AG10803 (cell line): ENCODE data around the gene STX12.

Experiments
- DNase-seq: peaks from one replicate; pipeline ENCODE4 v3.0.0; 2010; ENCODE audit warnings: low read depth
- H3K4me3 ChIP-seq: 2 replicates; pipeline ENCODE4 v1.5.1; 2011; ENCODE audit warnings: mild to moderate bottlenecking, low read length, control low read depth
- CTCF ChIP-seq: conservative IDR thresholded peaks from 2 replicates; pipeline ENCODE4 v1.5.1; 2011; ENCODE audit warnings: mild to moderate bottlenecking, low read length, control low read depth, inconsistent platforms

Gene STX12

GRCh38 chr1:27760426-27760825 is 12.6 kb upstream of the STX12 start:
- peak; percentile 11 for DNase-seq
- TF ChIP-seq CTCF = peak; percentile 20; the same call in 1 of the 2 replicates
- no peak overlapping the region for H3K4me3 ChIP-seq

- no peak for TF ChIP-seq CTCF
- no peak overlapping the region for H3K4me3 ChIP-seq
- DNase-seq = no peak
Measured at GRCh38 chr1:27762033-27762432, 11.0 kb upstream of the STX12 start.

GRCh38 chr1:27763358-27763757 is 9.7 kb upstream of the STX12 start:
- TF ChIP-seq CTCF = no peak
- no peak for DNase-seq

GRCh38 chr1:27770293-27770830 is 2.7 kb upstream of the STX12 start:
- no peak for TF ChIP-seq CTCF
- H3K4me3 ChIP-seq = no peak overlapping the region
- DNase-seq = no peak

More at GRCh38 chr1:27763358-27763757, 9.7 kb upstream of the STX12 start:
- no peak overlapping the region for H3K4me3 ChIP-seq

- no peak for TF ChIP-seq CTCF
- peak overlapping the region; percentile 97 for H3K4me3 ChIP-seq
- peak; percentile 74 for DNase-seq
Measured at GRCh38 chr1:27772036-27772931, 735 bp upstream of the STX12 start.

- H3K4me3 ChIP-seq = peak overlapping the region; percentile 97
- DNase-seq = peak; percentile 40
- no peak for TF ChIP-seq CTCF
Measured at GRCh38 chr1:27773826-27774445, 917 bp downstream of the STX12 start.
